GM19351 (cell line): ENCODE data around the gene CYP27B1.
"Not testable (repeated sequence)": the region's sequence is repeated elsewhere in the genome, so short reads cannot be mapped to it uniquely, and the experiment has no call there.

ENCODE experiments used
- ATAC-seq: cut with Tn5 transposase; IDR thresholded peaks from one replicate; pipeline ENCODE4 v1.9.1; 2021; ENCODE audit warnings: mild to moderate bottlenecking, moderate library complexity; ENCODE audit not compliant: unreplicated experiment

Gene CYP27B1

DNA sequence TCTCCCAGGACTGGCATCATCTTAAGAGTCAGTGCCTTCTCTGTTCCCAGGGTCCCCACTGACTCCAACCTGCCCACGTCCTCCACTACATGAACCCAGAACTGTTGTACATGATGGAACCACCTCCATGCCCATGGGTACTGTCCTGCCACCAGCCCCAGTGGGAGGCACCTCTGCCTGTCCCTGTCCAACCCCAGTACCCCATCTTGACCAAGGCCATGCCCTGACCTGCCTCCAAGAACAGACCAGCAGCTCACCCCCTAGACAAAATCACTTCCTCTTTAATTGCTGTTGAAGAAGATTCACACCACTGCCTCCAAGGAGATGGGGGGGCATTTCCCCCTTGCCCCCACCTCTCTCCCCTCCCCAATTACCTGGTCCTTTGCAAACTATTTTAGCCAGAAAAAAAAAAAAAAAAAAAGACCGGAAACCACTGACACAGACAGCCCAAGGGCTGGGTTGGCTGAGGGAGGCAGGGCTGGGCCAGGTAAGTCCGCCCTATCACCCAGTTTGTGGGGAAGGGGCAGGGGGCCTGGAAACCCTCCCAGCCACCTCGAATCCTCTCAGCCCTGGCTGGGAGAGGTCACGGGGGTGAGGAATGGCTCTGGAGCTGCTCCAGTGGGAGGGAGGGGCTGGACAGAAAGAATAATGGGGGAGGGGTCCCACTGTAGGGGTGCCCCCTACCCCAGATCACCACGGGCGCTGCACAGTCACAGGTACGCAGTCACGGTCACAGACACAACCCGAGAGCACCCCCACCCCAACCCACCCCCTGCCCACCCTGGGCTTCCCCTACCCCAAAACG is 41.7 kb downstream of the CYP27B1 start:
- ATAC-seq, result no peak

DNA sequence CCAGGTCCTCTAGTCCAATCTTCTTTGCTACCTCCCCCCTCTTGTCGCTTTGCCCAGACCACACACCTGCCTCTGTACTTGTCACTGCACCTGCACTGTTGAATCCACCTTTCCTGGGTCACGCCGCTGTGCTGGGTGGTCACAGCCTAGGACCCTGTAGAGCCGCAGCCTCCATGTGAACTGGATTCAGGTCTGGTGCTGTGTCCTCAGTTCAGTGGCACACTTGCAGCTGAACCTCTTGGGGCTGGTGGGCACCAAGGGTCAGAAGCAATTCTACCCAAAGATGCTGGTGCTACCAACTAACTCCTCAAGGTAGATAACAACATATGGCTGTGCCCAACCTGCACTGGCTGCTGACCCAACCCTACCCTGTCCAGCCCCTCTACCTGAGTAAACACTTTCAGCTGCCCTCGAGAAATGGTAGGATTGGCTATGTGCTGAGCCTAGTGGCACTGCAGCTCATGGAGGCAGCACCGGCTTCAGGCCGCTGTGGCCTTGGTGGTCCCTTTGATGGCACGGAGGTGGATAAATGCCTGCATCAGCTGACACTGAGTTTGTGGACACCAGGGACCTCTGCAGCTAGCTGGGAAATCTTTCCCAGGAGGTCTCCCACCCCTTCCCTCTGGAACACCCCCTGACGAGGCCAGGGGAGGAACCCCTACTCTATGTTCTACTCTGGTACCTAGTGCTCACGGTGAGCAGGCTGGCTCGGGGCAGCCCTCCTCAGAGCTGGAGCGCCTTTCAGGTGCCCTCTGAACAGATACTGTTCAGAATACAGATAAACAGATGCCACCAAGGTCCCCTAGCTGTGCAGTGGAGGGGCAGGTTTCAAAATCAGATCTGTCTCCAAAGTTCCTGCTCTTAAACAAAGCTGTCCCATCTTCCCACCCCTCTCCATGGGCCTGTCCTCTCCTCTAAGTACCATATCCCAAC is 42.6 kb downstream of the CYP27B1 start:
- ATAC-seq, result no peak

DNA sequence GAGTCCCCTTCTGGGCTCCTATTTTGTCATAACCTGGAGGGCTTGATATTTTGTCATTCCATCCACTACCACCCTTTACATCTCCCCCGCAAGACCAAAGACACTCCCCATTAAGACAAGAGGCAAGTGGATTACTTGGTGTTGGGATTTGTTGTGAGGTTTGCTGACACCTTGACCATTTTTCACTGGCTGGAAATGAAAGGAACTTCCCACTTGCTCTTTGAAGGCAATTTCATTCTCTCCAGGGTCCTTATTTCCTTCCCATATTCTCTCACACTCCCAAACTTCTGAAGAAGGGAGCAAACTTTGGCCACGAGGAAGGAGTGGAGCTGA is 43.3 kb downstream of the CYP27B1 start:
- no peak for ATAC-seq

DNA sequence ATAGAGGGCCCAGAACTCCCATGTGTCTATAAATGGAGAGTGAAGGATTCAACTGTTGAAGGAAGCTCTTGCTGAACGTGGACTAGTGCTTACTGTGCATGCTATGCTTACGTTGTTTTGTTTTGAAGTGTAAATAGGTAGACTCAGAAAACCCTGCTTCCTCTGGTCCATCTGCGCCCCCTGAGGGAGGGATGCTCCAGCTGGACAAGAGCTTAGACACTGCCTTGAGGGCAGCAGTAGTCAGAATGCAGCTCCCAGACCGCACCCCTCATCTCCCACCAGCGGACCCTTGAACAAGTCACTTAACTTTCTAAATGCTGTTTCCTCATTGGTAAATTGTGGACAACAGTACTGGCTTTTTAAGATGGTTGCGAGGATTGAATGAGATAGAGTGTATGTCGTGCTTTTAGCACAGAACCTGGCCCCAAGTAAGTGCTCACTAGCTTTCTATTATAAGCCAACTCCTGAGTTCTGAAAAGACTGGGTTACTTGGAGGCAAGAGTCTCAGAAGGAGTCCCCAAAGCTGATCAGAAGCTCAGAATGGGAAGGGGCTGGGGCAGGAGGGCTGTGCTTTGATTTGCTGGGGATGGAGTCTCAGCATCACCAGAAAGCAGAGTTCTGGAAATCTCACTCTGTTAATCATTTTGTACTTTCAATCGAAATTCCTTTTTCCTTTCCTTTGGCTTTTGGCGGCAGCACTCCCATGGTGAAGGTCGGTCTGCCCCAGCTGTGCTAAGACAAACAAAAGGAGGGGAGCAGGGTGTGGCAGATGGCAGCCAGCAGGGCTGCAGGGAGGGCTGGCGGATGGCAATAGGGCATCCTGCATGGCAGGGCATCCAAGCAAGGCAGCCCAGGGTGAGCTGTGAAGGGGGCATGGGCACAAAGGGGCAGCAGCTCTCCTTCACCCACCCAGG is 43.9 kb downstream of the CYP27B1 start:
- ATAC-seq, result no peak

DNA sequence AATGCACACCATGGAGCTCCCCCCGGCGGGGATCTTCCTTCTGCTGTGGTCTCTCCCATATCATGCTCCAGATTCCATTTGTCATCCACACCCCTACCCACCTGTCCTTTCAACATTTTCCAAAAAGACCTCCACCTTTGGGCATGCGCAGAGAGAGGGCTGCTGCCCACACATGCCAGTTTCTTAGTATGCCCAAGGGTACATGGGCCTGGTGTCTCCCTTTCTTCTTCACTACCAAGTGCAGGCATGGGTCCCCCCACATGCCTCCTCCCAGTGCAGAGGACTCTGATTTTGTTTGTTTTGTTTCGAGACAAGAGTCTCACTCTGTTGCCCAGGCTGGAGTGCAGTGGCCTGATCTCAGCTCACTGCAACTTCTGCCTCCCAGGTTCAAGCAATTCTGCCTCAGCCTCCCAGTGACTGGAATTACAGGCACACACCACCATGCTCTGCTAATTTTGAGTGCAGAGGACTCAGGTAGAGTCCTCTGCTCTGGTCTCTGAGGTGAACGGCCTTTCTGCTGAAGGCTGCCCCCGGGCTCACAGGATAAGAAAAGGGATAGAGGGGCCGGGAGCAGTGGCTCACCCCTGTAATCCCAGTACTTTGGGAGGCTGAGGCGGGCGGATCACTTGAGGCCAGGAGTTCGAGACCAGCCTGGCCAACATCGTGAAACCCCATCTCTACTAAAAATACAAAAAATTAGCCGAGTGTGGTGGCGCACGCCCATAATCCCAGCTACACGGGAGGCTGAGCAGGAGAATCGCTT is 44.9 kb downstream of the CYP27B1 start:
- not testable (repeated sequence) for ATAC-seq

DNA sequence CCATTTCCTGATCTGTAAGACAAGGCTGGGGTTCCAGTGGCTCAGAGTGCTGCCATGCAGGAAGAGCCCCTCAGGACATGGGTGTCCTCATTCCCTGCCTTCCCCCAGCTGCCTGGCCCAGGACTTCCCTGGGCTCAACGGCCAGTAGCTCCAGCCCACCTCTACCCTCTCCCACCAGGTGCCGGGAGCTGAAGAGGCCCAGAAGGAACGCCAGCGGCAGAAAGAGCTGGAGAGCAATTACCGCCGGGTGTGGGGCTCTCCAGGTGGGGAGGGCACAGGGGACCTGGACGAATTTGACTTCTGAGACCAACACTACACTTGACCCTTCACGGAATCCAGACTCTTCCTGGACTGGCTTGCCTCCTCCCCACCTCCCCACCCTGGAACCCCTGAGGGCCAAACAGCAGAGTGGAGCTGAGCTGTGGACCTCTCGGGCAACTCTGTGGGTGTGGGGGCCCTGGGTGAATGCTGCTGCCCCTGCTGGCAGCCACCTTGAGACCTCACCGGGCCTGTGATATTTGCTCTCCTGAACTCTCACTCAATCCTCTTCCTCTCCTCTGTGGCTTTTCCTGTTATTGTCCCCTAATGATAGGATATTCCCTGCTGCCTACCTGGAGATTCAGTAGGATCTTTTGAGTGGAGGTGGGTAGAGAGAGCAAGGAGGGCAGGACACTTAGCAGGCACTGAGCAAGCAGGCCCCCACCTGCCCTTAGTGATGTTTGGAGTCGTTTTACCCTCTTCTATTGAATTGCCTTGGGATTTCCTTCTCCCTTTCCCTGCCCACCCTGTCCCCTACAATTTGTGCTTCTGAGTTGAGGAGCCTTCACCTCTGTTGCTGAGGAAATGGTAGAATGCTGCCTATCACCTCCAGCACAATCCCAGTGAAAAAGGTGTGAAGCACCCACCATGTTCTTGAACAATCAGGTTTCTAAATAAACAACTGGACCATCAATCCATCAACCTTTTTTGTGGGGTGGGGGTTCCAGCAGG is 46.0 kb downstream of the CYP27B1 start:
- ATAC-seq, result no peak

DNA sequence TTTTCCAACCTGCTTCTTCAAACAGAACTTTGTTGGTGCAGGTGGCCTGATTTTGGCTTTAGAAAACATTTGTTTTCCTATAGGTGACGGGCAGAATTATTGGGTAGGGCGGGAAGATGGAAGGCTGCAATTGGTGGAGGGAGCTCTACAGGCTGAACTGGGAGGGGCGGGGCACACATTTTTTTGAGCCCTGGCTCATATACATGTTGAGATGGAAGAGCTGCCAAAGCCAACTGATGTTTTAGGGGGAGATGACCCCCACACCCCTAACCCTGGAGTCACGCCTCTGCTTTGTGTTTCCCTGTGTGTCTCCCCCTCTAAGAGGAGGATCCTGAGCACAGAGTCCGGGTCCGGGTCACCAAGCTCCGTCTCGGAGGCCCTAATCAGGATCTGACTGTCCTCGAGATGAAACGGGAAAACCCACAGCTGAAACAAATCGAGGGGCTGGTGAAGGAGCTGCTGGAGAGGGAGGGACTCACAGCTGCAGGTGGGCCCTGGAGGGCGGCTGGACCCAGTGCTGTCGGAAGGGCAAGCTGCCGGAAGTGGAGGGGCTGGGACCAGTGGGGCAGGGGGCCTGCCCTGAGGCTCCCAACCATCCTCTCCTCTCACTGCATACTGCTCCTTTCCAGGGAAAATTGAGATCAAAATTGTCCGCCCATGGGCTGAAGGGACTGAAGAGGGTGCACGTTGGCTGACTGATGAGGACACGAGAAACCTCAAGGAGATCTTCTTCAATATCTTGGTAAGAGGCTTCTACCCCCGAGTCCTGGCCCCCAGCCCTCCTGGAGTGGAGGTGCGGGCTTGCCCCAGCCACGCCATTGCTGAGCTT is 46.9 kb downstream of the CYP27B1 start:
- ATAC-seq, result no peak

DNA sequence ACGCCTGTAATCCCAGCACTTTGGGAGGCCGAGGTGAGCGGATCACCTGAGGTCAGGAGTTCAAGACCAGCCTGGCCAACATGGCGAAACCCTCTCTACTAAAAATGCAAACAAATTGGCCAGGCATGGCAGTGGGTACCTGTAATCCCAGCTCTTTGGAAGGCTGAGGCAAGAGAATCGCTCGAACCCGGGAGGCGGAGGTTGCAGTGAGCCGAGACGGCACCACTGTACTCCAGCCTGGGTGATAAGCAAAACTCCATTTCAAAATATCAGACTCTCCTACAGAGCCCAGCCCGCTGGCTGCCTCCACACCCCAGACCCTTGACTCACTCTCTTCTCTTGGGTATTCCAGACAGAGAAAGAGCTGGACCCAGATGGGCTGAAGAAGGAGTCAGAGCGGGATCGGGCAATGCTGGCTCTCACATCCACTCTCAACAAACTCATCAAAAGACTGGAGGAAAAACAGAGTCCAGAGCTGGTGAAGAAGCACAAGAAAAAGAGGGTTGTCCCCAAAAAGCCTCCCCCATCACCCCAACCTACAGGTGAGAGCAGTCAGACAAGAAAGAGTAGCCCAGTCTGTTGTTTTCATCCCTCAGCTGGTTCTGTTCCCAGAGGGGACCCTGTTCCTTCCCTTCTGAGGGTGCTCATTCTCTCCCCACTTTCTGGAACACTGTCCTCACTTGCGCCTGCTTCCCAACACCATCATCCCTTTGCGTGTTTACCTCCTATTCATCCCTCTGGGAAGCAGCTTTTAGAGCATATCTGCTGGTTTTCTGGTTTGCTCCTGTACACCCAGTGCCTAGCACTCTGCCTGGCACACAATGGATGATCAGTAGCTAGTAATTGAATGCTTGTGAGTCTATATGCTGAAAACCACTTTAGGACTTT is 48.0 kb downstream of the CYP27B1 start:
- ATAC-seq, result no peak

DNA sequence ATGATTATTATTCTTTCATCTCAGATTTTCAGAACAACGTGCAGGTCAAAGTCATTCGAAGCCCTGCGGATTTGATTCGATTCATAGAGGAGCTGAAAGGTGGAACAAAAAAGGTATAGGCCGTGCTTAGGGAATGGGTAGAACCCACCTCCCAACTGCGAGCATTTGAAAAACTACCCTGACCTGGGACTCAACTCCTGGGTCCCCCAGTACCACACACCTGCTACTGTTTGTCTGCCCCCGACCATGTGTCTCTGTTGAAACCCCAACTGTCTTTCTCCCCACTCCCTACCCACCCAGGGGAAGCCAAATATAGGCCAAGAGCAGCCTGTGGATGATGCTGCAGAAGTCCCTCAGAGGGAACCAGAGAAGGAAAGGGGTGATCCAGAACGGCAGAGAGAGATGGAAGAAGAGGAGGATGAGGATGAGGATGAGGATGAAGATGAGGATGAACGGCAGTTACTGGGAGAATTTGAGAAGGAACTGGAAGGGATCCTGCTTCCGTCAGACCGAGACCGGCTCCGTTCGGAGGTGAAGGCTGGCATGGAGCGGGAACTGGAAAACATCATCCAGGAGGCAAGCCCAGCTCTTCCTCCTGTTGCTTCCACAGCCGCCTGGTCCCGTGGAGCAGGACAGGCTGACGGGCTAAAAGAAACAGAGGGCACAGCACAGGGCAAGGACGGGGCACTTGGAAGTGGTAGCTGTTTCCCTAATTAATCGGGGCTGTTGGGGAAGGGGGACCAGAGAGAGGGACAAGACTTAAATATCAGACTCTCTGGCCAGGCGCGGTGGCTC is 48.8 kb downstream of the CYP27B1 start:
- no peak for ATAC-seq

DNA sequence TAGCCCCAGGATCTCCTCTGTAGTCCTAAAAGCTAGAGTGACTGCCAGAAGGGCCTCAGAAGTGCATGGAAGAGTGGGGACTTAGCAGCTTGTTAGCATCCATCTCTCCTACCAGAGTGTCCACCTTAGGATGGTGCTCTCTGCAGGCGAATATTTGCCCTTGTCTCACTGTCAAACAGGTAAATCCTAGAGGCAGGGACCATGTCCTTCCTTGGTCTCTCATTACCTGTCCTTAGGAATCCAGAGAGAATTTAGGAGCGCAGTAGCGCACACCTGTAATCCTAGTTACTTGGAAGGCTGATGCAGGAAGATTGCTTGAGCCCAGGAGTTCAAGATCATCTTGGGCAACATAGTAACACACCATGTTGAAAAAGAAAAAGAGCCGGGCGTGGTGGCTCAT is 49.7 kb downstream of the CYP27B1 start:
- no peak for ATAC-seq

DNA sequence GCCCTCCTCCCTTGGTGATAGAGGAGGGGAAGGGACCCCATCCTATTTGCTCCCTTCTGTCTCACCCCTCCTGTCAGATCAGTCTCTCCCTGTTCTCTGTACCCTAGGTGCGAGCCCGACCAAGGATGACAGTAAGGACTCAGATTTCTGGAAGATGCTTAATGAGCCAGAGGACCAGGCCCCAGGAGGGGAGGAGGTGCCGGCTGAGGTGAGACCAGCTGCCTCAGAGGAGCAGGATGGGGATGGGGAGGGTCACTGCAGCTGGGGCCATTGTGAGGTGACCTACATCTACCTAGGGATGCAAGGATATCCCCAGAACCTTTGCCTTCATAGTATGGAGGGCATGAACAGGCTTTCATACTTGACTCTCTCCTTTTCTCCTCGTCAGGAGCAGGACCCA is 50.6 kb downstream of the CYP27B1 start:
- no peak for ATAC-seq

DNA sequence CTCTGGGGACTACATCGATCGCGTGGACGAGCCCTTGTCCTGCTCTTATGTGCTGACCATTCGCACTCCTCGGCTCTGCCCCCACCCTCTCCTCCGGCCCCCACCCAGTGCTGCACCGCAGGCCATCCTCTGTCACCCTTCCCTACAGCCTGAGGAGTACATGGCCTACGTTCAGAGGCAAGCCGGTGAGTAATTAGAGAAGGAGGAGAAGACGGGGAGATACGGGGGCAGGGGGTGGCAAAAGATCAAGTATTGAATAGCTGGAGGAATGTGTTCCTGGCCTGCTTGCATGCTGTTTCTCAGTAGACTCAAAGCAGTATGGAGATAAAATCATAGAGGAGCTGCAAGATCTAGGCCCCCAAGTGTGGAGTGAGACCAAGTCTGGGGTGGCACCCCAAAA is 51.1 kb downstream of the CYP27B1 start:
- ATAC-seq, result no peak

DNA sequence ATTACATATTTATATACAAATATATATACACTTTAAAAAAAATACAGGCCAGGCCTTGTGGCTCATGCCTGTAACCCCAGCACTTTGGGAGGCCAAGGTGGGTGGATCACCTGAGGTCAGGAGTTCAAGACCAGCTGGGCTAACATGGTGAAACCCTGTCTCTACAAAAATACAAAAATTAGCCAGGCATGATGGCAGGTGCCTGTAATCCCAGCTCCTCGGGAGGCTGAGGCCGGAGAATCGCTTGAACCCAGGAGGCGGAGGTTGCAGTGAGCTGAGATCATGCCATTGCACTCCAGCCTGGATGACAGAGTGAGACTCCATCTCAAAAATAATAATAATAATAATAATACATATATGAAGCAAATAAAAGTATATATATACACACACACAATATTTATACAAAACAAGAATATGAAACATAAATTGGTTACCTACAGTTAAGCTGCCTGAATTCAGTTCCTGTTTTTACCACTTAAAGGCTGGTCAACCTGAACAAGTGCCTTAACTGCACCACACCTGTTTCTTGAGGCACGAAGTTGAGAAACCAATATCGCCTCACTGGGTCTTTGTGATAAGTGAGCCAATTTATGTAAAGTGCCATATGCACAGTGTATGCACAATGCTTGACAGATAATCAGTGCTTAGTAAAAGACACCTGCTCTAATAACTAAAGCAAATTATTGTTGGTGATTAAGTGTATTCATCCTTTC is 51.7 kb downstream of the CYP27B1 start:
- not testable (repeated sequence) for ATAC-seq

DNA sequence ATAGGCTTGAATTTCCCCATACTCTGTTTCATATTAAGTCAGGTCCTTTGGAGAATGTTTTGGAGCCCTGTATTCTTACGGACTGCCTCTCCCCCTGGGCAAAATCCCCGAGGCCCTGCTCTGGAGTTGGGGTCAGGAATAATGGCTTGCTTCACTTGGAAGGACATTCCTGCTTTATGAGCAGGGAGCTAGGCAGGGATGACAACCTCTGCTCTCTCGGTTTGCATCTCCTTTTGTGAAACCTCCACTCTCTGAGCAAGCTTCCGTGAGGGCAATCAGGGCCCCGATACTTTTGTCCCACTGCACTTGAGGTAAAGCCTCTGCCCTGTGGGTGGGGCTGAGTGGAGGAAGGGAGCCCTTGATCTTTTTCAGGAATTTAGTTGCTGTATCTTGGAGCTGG is 53.7 kb downstream of the CYP27B1 start:
- ATAC-seq, result no peak

DNA sequence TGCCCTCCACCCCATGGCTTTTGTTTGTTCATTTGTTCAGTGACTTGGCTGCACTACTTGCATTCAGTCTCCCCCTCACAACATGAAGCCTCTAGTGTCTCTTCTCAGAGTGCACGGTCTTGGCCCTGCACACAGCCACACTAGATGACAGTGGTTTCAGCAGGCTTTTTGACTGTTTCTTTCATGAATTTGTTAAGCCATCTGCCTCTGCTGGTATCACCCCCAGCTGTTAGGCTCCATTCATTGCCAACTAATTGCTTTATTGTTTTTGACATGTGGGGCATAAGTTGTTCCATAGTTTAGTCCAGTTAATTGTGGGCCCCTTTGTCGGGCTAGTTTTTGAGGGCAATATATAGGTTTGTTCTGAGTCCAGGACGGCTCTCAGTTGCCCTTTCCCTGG is 54.2 kb downstream of the CYP27B1 start:
- ATAC-seq, result no peak
